Breast epithelium (tissue), 3 donors: ENCODE data around the gene C2CD3.

ENCODE experiments used
- CTCF ChIP-seq, 3 donors: fragments of 450-650 bp; IDR thresholded peaks; one replicate each; pipeline ENCODE4 v1.5.1; 2016 to 2017; ENCODE audit warnings: antibody characterized with exemption in 3 of 3, mild to moderate bottlenecking in 3 of 3, moderate library complexity in 3 of 3
- POLR2A ChIP-seq: fragments of 450-650 bp; IDR thresholded peaks from one replicate; pipeline ENCODE4 v1.6.1; 2016; ENCODE audit warnings: antibody characterized with exemption, mild to moderate bottlenecking, moderate library complexity

- TF ChIP-seq POLR2A (no peak), CTCF (IDR thresholded peaks at IDR 0.05) (no peak)
These were observed 11.8 kb upstream of the C2CD3 start for GRCh38 chr11:74182635-74183034.
